Panc1 (cell line): ENCODE data around the gene STARD8.
"Not testable (repeated sequence)": the region's sequence is repeated elsewhere in the genome, so short reads cannot be mapped to it uniquely, and the experiment has no call there.

Source experiments
- POLR2AphosphoS5 ChIP-seq: IDR thresholded peaks from 2 replicates; pipeline ENCODE4 v1.6.1; 2012; ENCODE audit warnings: mild to moderate bottlenecking, low read depth, low read length, moderate library complexity
- TF ChIP-seq, protein P1 (sequence below): fragments of 450-650 bp; IDR thresholded peaks from 2 replicates; pipeline ENCODE4 v1.5.1; 2017; ENCODE audit warnings: mild to moderate bottlenecking

DNA sequence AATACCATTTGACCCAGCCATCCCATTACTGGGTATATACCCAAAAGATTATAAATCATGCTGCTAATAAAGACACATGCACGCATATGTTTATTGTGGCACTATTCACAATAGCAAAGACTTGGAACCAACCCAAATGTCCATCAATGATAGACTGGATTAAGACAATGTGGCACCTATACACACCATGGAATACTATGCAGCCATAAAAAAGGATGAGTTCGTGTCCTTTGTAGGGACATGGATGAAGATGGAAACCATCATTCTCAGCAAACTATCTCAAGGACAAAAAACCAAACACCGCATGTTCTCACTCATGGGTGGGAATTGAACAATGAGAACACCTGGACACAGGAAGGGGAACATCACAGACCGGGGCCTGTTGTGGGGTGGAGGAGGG, 9.0 kb downstream of the STARD8 start:
- TF ChIP-seq POLR2AphosphoS5, result not testable (repeated sequence)
- TF ChIP-seq, protein P1, sequence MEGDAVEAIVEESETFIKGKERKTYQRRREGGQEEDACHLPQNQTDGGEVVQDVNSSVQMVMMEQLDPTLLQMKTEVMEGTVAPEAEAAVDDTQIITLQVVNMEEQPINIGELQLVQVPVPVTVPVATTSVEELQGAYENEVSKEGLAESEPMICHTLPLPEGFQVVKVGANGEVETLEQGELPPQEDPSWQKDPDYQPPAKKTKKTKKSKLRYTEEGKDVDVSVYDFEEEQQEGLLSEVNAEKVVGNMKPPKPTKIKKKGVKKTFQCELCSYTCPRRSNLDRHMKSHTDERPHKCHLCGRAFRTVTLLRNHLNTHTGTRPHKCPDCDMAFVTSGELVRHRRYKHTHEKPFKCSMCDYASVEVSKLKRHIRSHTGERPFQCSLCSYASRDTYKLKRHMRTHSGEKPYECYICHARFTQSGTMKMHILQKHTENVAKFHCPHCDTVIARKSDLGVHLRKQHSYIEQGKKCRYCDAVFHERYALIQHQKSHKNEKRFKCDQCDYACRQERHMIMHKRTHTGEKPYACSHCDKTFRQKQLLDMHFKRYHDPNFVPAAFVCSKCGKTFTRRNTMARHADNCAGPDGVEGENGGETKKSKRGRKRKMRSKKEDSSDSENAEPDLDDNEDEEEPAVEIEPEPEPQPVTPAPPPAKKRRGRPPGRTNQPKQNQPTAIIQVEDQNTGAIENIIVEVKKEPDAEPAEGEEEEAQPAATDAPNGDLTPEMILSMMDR, result not testable (repeated sequence)
